ENCODE measurements around the gene DOCK2.
"Not testable (repeated sequence)": the region's sequence is repeated elsewhere in the genome, so short reads cannot be mapped to it uniquely, and the experiment has no call there.

Gene DOCK2

GRCh38 chr5:170094329-170094728, 457.3 kb downstream of the DOCK2 start:
- H3K4me1 ChIP-seq (ENCODE audit: control insufficient read depth, insufficient read depth, low read length); H3K4me3 ChIP-seq (ENCODE audit: low read depth, low read length); POLR2A ChIA-PET; H3K36me3 ChIP-seq (ENCODE audit: control insufficient read depth in 2 of 2, insufficient read depth in 1 of 2, low read length in 2 of 2); H3K9me3 ChIP-seq (ENCODE audit: control insufficient read depth, insufficient read depth, low read depth, low read length); H3K27ac ChIP-seq (ENCODE audit: extremely low read depth, low read depth, low read length): not testable (repeated sequence)
- CTCF ChIA-PET: interaction anchor here (1.6 kb wide), 1 partner anchor 90 kb away, joined by 6 read pairs; no protein-coding TSS in a partner anchor

- Histone ChIP-seq H3K4me3 (ENCODE audit: low read depth, low read length) (no peak overlapping the region), H3K4me1 (ENCODE audit: control insufficient read depth, insufficient read depth, low read length) (no peaks in the 10 kb centered on the region), H3K9me3 (ENCODE audit: control insufficient read depth, insufficient read depth, low read depth, low read length) (no peaks in the 10 kb centered on the region), H3K36me3 (ENCODE audit: control insufficient read depth in 2 of 2, insufficient read depth in 1 of 2, low read length in 2 of 2) (no peaks in the 10 kb centered on the region), H3K27ac (ENCODE audit: extremely low read depth, low read depth, low read length) (no peak overlapping the region)
- TF ChIP-seq ZNF214 (tag by site-specific recombination; IDR thresholded peaks at IDR 0.05; ENCODE audit: borderline replicate concordance): no peak
- no peak for TF ChIP-seq ZNF837 (tag by site-specific recombination; IDR thresholded peaks at IDR 0.05)
- TF ChIP-seq ZNF600 (tag by site-specific recombination; IDR thresholded peaks at IDR 0.05): no peak
- TF ChIP-seq ZNF2 (tag by site-specific recombination; IDR thresholded peaks at IDR 0.05): no peak
- no peak for TF ChIP-seq ZNF239 (tag by site-specific recombination; IDR thresholded peaks at IDR 0.05)
- TF ChIP-seq KLF1 (tag by site-specific recombination; IDR thresholded peaks at IDR 0.05): no peak
- TF ChIP-seq TRIM28 (IDR thresholded peaks at IDR 0.05; ENCODE audit: borderline replicate concordance, low read length): no peak
- no peak for TF ChIP-seq YY1 (tag by site-specific recombination; IDR thresholded peaks at IDR 0.05)
- TF ChIP-seq ZNF843 (tag by site-specific recombination; IDR thresholded peaks at IDR 0.05): no peak
- no peak for TF ChIP-seq MYNN (tag by site-specific recombination; IDR thresholded peaks at IDR 0.05; ENCODE audit: borderline replicate concordance)
- TF ChIP-seq ZIC2 (tag by site-specific recombination; IDR thresholded peaks at IDR 0.05): no peak
- no peak for TF ChIP-seq ZFP37 (tag by site-specific recombination; IDR thresholded peaks at IDR 0.05)
- TF ChIP-seq ZNF184 (tag by site-specific recombination; IDR thresholded peaks at IDR 0.05): no peak
- TF ChIP-seq ZSCAN16 (tag by site-specific recombination; IDR thresholded peaks at IDR 0.05): no peak
- no peak for TF ChIP-seq ZNF169 (tag by site-specific recombination; IDR thresholded peaks at IDR 0.05)
- CTCF ChIA-PET: interaction anchor here (1.3 kb wide), 1 partner anchor 121 kb away, joined by 6 read pairs; no protein-coding TSS in a partner anchor
- POLR2A ChIA-PET: no interaction called here
Observed at GRCh38 chr5:170095646-170096045, 458.6 kb downstream of the DOCK2 start.

GRCh38 chr5:170097934-170098333, 460.9 kb downstream of the DOCK2 start:
- no peaks in the 10 kb centered on the region for H3K4me1 ChIP-seq (ENCODE audit: control insufficient read depth, insufficient read depth, low read length)
- TF ChIP-seq ZNF214 (tag by site-specific recombination; IDR thresholded peaks at IDR 0.05; ENCODE audit: borderline replicate concordance) (no peak), ZNF585B (tag by site-specific recombination; IDR thresholded peaks at IDR 0.05) (no peak), ZBTB20 (tag by site-specific recombination; IDR thresholded peaks at IDR 0.05) (no peak), ZNF501 (tag by site-specific recombination; IDR thresholded peaks at IDR 0.05) (no peak), ZNF629 (tag by site-specific recombination; IDR thresholded peaks at IDR 0.05) (no peak), ZNF274 (IDR thresholded peaks at IDR 0.05; ENCODE audit: low read length) (no peak), ZNF274 (tag by site-specific recombination; IDR thresholded peaks at IDR 0.05; ENCODE audit: borderline replicate concordance) (no peak), ZNF785 (tag by site-specific recombination; IDR thresholded peaks at IDR 0.05) (no peak), ZNF660 (tag by site-specific recombination; IDR thresholded peaks at IDR 0.05) (no peak), HOXA7 (CRISPR knock-in tag; IDR thresholded peaks at IDR 0.05; ENCODE audit: borderline replicate concordance) (no peak), OSR2 (tag by site-specific recombination; IDR thresholded peaks at IDR 0.05) (no peak), GLIS2 (tag by site-specific recombination; IDR thresholded peaks at IDR 0.05) (no peak), ZNF768 (tag by site-specific recombination; IDR thresholded peaks at IDR 0.05) (no peak), MZF1 (tag by site-specific recombination; IDR thresholded peaks at IDR 0.05; ENCODE audit: borderline replicate concordance) (no peak), ZNF324 (tag by site-specific recombination; IDR thresholded peaks at IDR 0.05) (no peak)
- POLR2A ChIA-PET: no interaction called here
- no peaks in the 10 kb centered on the region for H3K9me3 ChIP-seq (ENCODE audit: control insufficient read depth, insufficient read depth, low read depth, low read length)
- H3K36me3 ChIP-seq (ENCODE audit: control insufficient read depth in 2 of 2, insufficient read depth in 1 of 2, low read length in 2 of 2): no peaks in the 10 kb centered on the region
- no peak overlapping the region for H3K27ac ChIP-seq (ENCODE audit: extremely low read depth, low read depth, low read length)
- H3K4me3 ChIP-seq (ENCODE audit: low read depth, low read length): no peak overlapping the region
- CTCF ChIA-PET: interaction anchor here (0.6 to 5.5 kb wide), 5 partner anchors 25 to 274 kb away, joined by 4 to 169 read pairs (median 4); no protein-coding TSS in a partner anchor

Data from HEK293 (cell line).